ENCODE results near the gene NACC2.
"Not testable (repeated sequence)": the region's sequence is repeated elsewhere in the genome, so short reads cannot be mapped to it uniquely, and the experiment has no call there.

The NACC2 gene

GRCh38 chr9:135971111-135971766 is 123.8 kb downstream of the NACC2 start:
- no peak for DNase-seq

GRCh38 chr9:135970128-135970815 is 124.8 kb downstream of the NACC2 start:
- no peak for DNase-seq

- no peak for DNase-seq
These were observed 125.9 kb downstream of the NACC2 start for GRCh38 chr9:135969064-135969683.

DNA sequence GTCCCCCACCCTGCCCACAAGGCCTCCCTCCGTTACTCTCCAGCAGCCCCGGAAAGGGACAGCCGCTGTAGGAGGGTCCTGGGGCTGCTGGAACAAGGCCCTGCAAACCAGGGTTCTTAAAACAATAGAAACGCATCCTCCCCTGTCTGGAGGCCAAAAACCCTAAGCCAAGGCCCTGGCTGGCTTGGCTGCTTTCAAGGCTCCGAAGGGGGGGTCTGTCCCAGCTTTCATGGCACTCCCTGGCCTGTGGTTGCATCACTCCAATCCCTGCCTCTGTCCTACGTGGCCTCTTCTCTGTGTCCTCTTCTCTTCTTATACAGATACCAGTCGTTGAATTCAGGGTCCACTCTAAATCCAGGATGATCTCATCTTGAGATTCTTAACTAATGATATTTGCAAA is 126.5 kb downstream of the NACC2 start:
- DNase-seq, result no peak

- no peak for DNase-seq
These were observed 127.0 kb downstream of the NACC2 start for GRCh38 chr9:135968083-135968476.

GRCh38 chr9:135966916-135967260 is 128.2 kb downstream of the NACC2 start:
- not testable (repeated sequence) for DNase-seq

DNA sequence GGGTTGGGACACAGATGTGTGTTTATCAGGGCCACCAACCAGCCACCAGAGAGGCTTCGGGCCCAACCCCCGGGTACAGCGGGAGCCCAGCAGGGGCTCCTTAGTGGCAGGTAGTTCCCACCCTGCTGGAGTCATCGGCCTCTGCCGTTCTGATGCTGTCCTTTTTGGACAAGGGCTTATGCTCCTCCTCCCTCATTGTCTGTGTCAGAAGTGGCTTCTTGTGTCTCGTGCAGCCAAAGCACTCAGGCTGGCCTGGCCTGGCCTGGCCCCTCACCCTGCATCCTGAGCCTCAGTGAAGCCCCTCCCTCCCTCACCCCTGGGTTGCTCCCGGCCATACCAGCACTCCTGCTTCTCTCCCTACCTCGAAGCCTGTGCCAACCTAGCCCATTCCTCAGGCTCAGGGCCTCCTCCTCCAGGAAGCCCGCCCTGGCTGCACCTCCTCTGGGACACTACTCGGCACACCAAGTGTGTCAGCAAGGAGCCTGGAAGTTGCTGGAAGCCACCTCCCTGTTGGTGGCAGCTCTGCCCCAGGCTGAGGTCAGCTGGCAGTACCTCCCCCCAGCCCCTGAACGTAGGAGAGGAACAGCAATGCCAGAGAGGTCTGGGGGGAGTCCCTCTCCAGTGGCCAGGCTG is 129.8 kb downstream of the NACC2 start:
- no peak for DNase-seq

DNA sequence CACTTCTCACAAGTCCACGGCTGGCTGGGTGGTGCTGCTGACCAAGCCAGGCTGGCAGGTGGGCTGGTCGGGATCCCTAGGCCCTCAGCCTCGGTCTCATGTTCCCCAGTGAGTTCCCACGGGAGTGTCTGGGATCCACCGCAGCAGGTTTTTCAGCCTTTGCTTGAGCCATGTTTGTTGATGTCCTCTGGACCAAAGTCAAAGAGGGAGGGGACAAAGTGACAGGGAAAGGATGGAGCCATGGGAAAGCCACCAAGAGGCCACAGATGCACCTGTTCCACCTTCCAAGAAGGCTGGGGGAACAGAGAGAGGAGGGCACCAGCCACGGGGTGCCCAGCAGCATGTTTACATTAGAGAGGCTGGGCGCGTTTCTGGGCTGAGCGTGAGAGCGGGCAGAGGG is 131.2 kb downstream of the NACC2 start:
- DNase-seq, result no peak

GRCh38 chr9:135963338-135963737 is 131.8 kb downstream of the NACC2 start:
- no peak for DNase-seq

GRCh38 chr9:135962696-135963307 is 132.3 kb downstream of the NACC2 start:
- DNase-seq, result no peak

- DNase-seq, result no peak
These were observed 133.0 kb downstream of the NACC2 start for GRCh38 chr9:135961811-135962695.

DNA sequence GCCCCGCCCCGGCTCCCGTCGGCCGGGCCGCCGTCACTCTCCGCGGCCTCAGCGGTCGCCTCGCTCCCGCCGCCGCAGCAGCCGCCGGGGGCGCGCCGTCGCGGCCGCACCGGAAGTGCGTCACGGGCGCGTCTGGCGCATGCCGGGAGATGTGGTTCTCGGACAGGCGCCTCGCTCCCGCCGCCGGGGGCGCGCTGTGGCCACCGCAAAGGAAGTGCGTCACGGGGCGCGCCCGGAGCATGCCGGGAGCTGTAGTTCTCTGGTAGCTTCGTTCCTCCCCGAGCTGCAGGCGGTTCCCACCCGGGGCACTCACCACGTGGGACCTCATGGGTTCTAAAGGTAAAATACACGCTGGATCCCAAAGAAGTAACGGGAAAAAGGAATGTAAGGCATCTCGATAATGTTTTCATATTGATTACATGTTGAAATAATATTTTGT is 133.8 kb downstream of the NACC2 start, which contains the start of gene UBAC1:
TSS of gene UBAC1 (minus strand) at position 97 of the 439 bp plus-strand sequence. CDS start 211 bp downstream, outside the sequence.
- peak; percentile 91 for DNase-seq

DNA sequence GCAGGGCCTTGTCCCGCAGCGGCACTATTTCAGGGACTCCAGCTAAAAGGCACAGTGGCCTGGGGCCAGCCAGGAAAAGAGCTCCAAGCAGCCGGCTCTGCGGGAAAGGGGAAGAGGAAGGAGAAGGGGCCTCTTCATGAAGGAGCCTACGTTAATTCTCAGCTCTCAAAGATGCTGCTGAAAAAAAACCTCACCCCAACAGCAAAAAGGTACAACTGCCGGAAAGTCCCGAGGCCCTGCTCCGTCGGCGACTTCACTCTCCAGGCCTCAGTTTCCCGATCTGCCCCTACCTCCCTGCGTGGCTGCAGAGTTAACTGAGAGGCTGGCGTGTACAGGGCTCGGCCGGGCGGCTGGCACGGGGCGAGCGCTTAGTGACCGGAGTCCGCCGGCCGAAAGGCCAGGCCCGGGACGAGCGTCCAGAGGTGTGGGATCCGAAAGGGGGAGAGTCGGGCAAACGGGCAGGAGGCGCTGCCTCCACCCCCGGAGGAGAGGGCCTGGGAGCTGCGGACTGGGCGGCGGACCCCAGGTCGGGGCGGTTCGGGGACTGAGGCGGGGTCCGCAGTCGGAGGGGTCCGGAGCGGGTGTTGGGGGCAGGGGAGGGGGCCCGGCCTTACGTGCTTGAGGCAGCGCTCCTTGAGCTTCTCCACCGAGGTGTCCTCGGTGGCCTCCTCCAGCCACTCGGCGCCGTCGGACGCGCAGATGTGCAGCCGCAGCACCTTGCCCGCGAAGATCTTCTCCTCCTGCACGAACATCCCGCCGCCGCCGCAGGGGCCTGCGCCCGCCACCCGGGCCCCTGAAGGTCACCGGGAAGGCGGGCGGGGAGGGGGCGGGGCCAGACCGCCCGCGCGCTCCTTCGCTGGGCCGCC is 134.4 kb downstream of the NACC2 start:
- DNase-seq, result no peak

DNA sequence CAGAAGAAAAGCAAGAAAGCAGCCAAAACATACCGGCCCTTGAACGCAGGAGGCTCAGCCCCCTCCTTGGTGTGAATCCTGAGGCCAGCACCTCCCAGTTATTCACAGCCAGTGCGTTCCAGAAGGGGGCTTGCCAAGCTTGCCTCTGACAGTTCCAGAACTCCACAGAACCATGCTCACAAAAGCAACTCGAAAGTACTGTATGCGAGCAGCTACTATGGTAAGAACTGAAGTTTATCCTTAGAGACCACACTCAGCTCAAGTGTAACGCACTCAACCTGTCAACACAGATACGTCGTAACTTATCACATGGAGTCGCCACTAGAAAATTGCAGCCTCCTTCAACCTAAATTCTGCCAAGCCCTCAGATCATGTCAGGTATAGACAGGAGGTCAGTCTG is 135.3 kb downstream of the NACC2 start:
- DNase-seq, result no peak

- no peak for DNase-seq
These were observed 136.6 kb downstream of the NACC2 start for GRCh38 chr9:135958485-135958884.

DNA sequence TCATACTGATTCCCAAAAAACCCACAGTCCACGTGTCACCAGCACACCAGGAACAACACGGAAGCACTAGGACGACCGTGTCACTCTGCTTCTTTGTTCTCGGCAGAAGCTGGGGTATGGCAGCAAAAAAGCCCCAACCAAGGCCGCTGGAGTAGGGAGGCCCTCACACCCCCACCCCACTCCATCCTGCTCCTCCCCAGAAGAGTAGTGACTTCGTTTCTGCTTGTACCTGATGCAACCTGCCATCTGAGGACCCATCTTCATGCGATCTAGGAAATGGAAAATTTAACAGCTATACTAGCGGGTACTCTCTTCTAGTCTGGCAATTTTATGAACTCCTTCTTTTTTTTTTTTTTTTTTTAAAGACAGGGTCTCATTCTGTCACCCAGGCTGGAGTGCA is 137.7 kb downstream of the NACC2 start:
- no peak for DNase-seq

GRCh38 chr9:135956802-135957174 is 138.3 kb downstream of the NACC2 start:
- no peak for DNase-seq

All from NCI-H1092 (cell line).